Measurements from ENCODE around the gene TCEAL9.

DNA sequence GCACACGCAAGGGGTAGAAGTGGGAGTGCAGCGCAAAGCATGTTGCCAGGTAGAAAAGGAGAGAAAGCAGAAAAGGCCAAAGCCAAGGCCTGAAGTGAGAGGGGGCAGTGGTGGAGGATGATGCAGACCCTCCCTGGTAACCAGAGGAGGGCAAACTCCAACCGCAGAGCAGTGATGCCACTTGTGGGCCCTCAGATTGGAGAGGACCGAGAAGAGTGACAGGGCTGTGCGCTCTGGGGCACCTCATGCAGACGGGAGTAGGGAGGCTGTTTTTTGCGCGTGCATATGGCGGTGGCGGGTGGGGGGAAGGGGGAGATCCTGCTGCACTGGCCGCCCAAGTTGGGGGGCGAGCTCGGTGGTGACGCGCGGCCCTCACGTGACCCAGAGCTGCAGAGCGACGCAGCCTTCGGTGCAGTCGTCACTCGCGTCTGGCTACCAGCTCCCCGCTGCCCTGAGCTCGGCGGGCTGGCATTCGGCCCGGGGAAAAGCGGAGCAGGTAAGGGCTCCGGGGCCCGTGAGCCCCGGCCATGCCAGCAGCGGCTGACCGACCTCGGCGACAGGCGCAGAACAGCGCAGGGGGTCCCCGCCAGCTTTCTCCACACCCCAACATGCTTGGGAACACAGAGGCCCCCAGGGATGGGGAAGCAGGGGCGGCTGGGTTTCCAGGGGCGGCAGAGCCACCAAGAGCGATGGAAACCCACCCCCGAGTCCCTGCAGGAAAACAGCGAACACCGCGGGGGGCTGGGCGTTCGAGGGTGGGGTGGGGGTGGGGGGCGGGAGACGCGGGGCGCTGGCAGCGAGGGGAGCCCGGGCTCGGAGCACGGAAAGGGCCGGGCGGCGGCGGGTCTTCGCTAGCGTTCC, 20.0 kb downstream of the TCEAL9 start, which contains the start of gene BEX3:
- TF ChIP-seq, protein P1, sequence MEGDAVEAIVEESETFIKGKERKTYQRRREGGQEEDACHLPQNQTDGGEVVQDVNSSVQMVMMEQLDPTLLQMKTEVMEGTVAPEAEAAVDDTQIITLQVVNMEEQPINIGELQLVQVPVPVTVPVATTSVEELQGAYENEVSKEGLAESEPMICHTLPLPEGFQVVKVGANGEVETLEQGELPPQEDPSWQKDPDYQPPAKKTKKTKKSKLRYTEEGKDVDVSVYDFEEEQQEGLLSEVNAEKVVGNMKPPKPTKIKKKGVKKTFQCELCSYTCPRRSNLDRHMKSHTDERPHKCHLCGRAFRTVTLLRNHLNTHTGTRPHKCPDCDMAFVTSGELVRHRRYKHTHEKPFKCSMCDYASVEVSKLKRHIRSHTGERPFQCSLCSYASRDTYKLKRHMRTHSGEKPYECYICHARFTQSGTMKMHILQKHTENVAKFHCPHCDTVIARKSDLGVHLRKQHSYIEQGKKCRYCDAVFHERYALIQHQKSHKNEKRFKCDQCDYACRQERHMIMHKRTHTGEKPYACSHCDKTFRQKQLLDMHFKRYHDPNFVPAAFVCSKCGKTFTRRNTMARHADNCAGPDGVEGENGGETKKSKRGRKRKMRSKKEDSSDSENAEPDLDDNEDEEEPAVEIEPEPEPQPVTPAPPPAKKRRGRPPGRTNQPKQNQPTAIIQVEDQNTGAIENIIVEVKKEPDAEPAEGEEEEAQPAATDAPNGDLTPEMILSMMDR (IDR thresholded peaks at IDR 0.05; ENCODE audit: low read depth, low read length, missing input control): no peak
- TF ChIP-seq RXRA (IDR thresholded peaks at IDR 0.05) (no peak), EGR1 (IDR thresholded peaks at IDR 0.05; ENCODE audit: low read depth in 2 of 2) (no peak), YY1 (IDR thresholded peaks at IDR 0.05) (peak; percentile 32), NR2F2 (IDR thresholded peaks at IDR 0.05) (no peak), TAF1 (conservative IDR thresholded peaks at IDR 0.05) (no peak), FOXA1 (IDR thresholded peaks at IDR 0.05) (no peak), HNF4A (conservative IDR thresholded peaks at IDR 0.05) (no peak), SP1 (IDR thresholded peaks at IDR 0.05) (no peak), GABPA (IDR thresholded peaks at IDR 0.05 in 1 of 2, conservative IDR thresholded peaks at IDR 0.05 in 1 of 2) (no peak)
- TF ChIP-seq, protein P2, sequence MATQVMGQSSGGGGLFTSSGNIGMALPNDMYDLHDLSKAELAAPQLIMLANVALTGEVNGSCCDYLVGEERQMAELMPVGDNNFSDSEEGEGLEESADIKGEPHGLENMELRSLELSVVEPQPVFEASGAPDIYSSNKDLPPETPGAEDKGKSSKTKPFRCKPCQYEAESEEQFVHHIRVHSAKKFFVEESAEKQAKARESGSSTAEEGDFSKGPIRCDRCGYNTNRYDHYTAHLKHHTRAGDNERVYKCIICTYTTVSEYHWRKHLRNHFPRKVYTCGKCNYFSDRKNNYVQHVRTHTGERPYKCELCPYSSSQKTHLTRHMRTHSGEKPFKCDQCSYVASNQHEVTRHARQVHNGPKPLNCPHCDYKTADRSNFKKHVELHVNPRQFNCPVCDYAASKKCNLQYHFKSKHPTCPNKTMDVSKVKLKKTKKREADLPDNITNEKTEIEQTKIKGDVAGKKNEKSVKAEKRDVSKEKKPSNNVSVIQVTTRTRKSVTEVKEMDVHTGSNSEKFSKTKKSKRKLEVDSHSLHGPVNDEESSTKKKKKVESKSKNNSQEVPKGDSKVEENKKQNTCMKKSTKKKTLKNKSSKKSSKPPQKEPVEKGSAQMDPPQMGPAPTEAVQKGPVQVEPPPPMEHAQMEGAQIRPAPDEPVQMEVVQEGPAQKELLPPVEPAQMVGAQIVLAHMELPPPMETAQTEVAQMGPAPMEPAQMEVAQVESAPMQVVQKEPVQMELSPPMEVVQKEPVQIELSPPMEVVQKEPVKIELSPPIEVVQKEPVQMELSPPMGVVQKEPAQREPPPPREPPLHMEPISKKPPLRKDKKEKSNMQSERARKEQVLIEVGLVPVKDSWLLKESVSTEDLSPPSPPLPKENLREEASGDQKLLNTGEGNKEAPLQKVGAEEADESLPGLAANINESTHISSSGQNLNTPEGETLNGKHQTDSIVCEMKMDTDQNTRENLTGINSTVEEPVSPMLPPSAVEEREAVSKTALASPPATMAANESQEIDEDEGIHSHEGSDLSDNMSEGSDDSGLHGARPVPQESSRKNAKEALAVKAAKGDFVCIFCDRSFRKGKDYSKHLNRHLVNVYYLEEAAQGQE (IDR thresholded peaks at IDR 0.05): no peak
- TF ChIP-seq, protein P3, sequence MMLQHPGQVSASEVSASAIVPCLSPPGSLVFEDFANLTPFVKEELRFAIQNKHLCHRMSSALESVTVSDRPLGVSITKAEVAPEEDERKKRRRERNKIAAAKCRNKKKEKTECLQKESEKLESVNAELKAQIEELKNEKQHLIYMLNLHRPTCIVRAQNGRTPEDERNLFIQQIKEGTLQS (IDR thresholded peaks at IDR 0.05): no peak
- TF ChIP-seq, protein P4, sequence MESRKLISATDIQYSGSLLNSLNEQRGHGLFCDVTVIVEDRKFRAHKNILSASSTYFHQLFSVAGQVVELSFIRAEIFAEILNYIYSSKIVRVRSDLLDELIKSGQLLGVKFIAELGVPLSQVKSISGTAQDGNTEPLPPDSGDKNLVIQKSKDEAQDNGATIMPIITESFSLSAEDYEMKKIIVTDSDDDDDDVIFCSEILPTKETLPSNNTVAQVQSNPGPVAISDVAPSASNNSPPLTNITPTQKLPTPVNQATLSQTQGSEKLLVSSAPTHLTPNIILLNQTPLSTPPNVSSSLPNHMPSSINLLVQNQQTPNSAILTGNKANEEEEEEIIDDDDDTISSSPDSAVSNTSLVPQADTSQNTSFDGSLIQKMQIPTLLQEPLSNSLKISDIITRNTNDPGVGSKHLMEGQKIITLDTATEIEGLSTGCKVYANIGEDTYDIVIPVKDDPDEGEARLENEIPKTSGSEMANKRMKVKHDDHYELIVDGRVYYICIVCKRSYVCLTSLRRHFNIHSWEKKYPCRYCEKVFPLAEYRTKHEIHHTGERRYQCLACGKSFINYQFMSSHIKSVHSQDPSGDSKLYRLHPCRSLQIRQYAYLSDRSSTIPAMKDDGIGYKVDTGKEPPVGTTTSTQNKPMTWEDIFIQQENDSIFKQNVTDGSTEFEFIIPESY (IDR thresholded peaks at IDR 0.05): no peak
- TF ChIP-seq, protein P5, sequence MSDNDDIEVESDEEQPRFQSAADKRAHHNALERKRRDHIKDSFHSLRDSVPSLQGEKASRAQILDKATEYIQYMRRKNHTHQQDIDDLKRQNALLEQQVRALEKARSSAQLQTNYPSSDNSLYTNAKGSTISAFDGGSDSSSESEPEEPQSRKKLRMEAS (IDR thresholded peaks at IDR 0.05): no peak

All from liver (tissue), 3 donors.